Uterus (tissue), 2 donors: ENCODE measurements around the gene C1orf141.

Experiments
- CTCF ChIP-seq, 4 experiments: fragments of 200-600 bp in 2 of 4; fragments of 450-650 bp in 2 of 4; sonication (generic) in 2 of 4; IDR thresholded peaks; one replicate each; pipeline ENCODE4 v1.5.1; 2016 to 2019; ENCODE audit warnings: antibody characterized with exemption in 4 of 4, mild to moderate bottlenecking in 2 of 4, moderate library complexity in 1 of 4
- POLR2A ChIP-seq, 2 donors: fragments of 450-650 bp; IDR thresholded peaks; one replicate each; pipeline ENCODE4 v1.6.1; 2016; ENCODE audit warnings: antibody characterized with exemption in 2 of 2, mild to moderate bottlenecking in 1 of 2, moderate library complexity in 1 of 2

- TF ChIP-seq CTCF (IDR thresholded peaks at IDR 0.05) (no peak), POLR2A (IDR thresholded peaks at IDR 0.05) (no peak)
These were observed 11.8 kb upstream of the C1orf141 start for GRCh38 chr1:67146539-67146938.
